ENCODE results near the gene LMX1A.

DNA sequence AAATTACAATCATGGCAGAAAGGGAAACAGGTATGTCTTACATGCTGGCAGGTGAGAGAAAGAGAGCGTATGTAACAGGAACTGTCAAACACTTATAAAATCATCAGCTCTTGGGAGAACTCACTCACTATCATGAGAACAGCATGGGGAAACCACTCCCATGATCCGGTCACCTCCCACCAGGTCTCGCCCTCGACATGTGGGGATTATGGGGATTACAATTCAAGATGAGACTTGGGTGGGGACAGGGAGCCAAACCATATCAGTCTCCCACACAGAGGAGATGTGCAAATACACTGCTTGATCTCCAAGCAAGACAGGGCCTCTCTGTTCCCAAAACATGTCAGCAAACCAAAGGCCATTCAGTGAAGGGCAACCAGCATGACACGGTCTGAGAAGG is 27.4 kb downstream of the LMX1A start:
- TF ChIP-seq EZH2 (IDR thresholded peaks at IDR 0.05; ENCODE audit: low read depth, unreplicated experiment) (no peak), CREB1 (CRISPR knock-in tag; IDR thresholded peaks at IDR 0.05; ENCODE audit: low read depth) (no peak), POLR2AphosphoS5 (IDR thresholded peaks at IDR 0.05; ENCODE audit: low read depth) (no peak)

Measured in GM23338 (cell line).